Right renal cortex interstitium (tissue), 3 donors: ENCODE results near the gene SLC24A1. TPM values are rescaled to one million over a fixed set of nuclear protein-coding genes. Genes with fewer than 3 reads are reported as not detected.

Source experiments
- polyA plus RNA-seq, 3 donors: library from polyadenylated mRNA; unstranded; fragments of 120-200 nt; gene quantifications; one replicate each; pipeline ENCODE4 v1.2.1, GENCODE V29; 2013; ENCODE audit not compliant: insufficient read length in 3 of 3

Gene SLC24A1
- polyA plus RNA-seq, 3 donors = 20.5 to 23.1 (median 21.2) TPM

Other genes with a start within 250 kb of the SLC24A1 start
- 1 to 10 TPM; 6.1 to 7.1 (median 6.4) TPM for gene IGDCC3, start 243.9 kb upstream of the SLC24A1 start, polyA plus RNA-seq
- 10 to 100 TPM; 10.2 to 11.4 (median 10.6) TPM for gene IGDCC4, start 199.0 kb upstream of the SLC24A1 start, polyA plus RNA-seq
- gene DPP8, start 104.2 kb upstream of the SLC24A1 start, polyA plus RNA-seq = 10 to 100 TPM; 25.5 to 27.8 (median 26.7) TPM
- gene HACD3, start 91.5 kb upstream of the SLC24A1 start, polyA plus RNA-seq = 100 to 1,000 TPM; 183 to 199 (median 189) TPM
- 10 to 100 TPM; 50.8 to 57.6 (median 54.0) TPM for gene INTS14, start 10.8 kb upstream of the SLC24A1 start, polyA plus RNA-seq
- gene DENND4A, start 170.4 kb downstream of the SLC24A1 start, polyA plus RNA-seq = 10 to 100 TPM; 17.1 to 19.6 (median 17.7) TPM
- 100 to 1,000 TPM; 311 to 331 (median 327) TPM for gene RAB11A, start 247.6 kb downstream of the SLC24A1 start, polyA plus RNA-seq